OCI-LY3 (cell line): ENCODE results near the gene ZNG1A.
"Not testable (repeated sequence)": the region's sequence is repeated elsewhere in the genome, so short reads cannot be mapped to it uniquely, and the experiment has no call there.

ENCODE experiments used
- H2AFZ ChIP-seq: fragments of 200-600, 300-600 bp; shearing (Covaris generic); 2 replicates; pipeline ENCODE4 v1.6.0; 2014; ENCODE audit warnings: antibody characterized with exemption, low read depth, low read length
- H3K27ac ChIP-seq: fragments of 200-600, 300-600 bp; sonication (generic); 2 replicates; pipeline ENCODE4 v1.5.1; 2014; ENCODE audit warnings: mild to moderate bottlenecking, low read length, moderate library complexity, mixed read lengths
- H3K27me3 ChIP-seq: fragments of 200-600, 300-600 bp; sonication (generic); 2 replicates; pipeline ENCODE4 v1.6.1; 2014; ENCODE audit warnings: low read depth, low read length, mixed read lengths
- H3K36me3 ChIP-seq: fragments of 200-600, 300-600 bp; sonication (generic); replicated peaks from 2 replicates; pipeline ENCODE3; 2014; ENCODE audit warnings: low read depth, low read length, mixed read lengths
- H3K4me1 ChIP-seq: fragments of 300-600, 200-600 bp; sonication (generic); 2 replicates; pipeline ENCODE4 v1.6.1; 2014; ENCODE audit warnings: low read length, mixed read lengths
- H3K4me2 ChIP-seq: fragments of 200-600, 300-600 bp; sonication (generic); 2 replicates; pipeline ENCODE4 v1.6.1; 2014; ENCODE audit warnings: low read length, mixed read lengths
- H3K4me3 ChIP-seq: fragments of 300-600, 200-600 bp; sonication (generic); 2 replicates; pipeline ENCODE4 v1.5.1; 2014; ENCODE audit warnings: antibody characterized with exemption, mild to moderate bottlenecking, low read length, moderate library complexity
- H3K79me2 ChIP-seq: fragments of 300-600, 200-600 bp; shearing (Covaris generic); 2 replicates; pipeline ENCODE4 v1.6.1; 2014; ENCODE audit warnings: mild to moderate bottlenecking, low read length, mixed read lengths
- H3K9ac ChIP-seq: fragments of 300-600, 200-600 bp; shearing (Covaris generic); 2 replicates; pipeline ENCODE4 v1.6.0; 2014; ENCODE audit warnings: mild to moderate bottlenecking, low read length, moderate library complexity
- H3K9me3 ChIP-seq: fragments of 200-600, 300-600 bp; shearing (Covaris generic); 2 replicates; pipeline ENCODE4 v1.6.1; 2014; ENCODE audit warnings: low read length, mixed read lengths; ENCODE audit not compliant: insufficient read depth
- H4K20me1 ChIP-seq: fragments of 200-600, 300-600 bp; sonication (generic); 2 replicates; pipeline ENCODE4 v1.6.1; 2016; ENCODE audit warnings: low read length, mixed read lengths; ENCODE audit not compliant: insufficient read depth
- EZH2phosphoT487 ChIP-seq: fragments of 200-600 bp; shearing (Covaris generic); IDR thresholded peaks from 2 replicates; pipeline ENCODE4 v1.6.1; 2018; ENCODE audit warnings: antibody characterized with exemption, mixed run types, low read depth
- TF ChIP-seq, protein P1 (sequence below): fragments of 200-600, 300-600 bp; sonication (generic); IDR thresholded peaks from 2 replicates; pipeline ENCODE4 v1.5.1; 2014; ENCODE audit warnings: antibody characterized with exemption, low read length, low read depth

ZNG1A gene

DNA sequence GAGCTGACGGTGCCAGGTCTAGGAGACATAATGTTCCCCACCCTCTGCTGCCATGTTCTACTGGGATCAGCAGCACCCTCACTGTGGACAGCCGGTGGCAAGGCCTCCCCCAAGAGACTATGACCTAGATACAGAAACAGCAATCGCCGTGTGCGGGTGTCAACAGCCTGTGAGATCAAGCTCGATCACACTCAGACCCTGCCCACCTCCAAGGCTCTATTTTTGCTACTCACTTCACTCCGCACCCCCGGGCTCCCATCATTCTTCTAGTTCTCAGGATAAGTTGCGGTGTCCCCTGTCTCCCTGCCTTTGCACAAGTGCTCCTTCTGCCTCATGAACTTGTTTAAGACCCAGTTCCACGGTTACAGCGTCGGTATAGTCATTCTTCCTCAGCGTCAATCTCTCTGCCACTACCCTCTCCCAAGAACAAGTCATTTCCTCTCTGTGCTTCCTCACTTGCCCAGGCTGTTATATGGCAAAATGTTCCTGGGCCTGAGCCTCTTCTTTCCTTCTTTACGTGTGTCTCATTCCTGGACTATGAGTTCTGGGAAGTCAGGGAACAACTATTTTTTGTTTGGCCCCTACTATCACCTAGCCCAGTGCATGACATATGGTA, 30.4 kb upstream of the ZNG1A start:
- no peak overlapping the region for H3K4me3 ChIP-seq
- no peak overlapping the region for H3K9ac ChIP-seq
- no peak overlapping the region for H3K4me2 ChIP-seq
- no peaks in the 10 kb centered on the region for H3K27me3 ChIP-seq
- H4K20me1 ChIP-seq: no peaks in the 10 kb centered on the region
- H3K9me3 ChIP-seq: no peaks in the 10 kb centered on the region
- no peak overlapping the region for H2AFZ ChIP-seq
- no peaks in the 10 kb centered on the region for H3K36me3 ChIP-seq
- no peak for TF ChIP-seq EZH2phosphoT487
- TF ChIP-seq, protein P1, sequence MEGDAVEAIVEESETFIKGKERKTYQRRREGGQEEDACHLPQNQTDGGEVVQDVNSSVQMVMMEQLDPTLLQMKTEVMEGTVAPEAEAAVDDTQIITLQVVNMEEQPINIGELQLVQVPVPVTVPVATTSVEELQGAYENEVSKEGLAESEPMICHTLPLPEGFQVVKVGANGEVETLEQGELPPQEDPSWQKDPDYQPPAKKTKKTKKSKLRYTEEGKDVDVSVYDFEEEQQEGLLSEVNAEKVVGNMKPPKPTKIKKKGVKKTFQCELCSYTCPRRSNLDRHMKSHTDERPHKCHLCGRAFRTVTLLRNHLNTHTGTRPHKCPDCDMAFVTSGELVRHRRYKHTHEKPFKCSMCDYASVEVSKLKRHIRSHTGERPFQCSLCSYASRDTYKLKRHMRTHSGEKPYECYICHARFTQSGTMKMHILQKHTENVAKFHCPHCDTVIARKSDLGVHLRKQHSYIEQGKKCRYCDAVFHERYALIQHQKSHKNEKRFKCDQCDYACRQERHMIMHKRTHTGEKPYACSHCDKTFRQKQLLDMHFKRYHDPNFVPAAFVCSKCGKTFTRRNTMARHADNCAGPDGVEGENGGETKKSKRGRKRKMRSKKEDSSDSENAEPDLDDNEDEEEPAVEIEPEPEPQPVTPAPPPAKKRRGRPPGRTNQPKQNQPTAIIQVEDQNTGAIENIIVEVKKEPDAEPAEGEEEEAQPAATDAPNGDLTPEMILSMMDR: no peak
- no peaks in the 10 kb centered on the region for H3K79me2 ChIP-seq
- H3K4me1 ChIP-seq: peaks cover 14% of the 10 kb centered on the region
- H3K27ac ChIP-seq: no peak overlapping the region

DNA sequence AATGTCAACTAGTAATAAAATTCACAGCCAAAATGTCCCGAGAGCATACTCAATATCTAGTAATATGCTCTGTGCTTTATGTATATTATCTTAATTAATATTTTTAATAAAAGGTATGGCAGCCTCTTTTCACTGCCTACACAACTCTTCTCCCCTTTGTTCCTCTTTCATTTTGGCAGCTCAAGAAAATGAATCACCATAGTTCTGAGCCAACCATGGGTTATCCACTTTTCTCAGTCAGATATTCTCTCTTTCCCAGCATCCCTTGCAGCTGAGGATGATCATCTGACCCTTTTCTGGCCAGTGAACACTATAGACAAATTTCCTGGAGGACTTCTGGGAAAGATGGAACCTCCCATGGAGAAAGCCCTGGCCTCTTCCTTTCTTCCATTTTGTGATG, 27.6 kb upstream of the ZNG1A start:
- peak overlapping the region; percentile 56; the same call in 1 of the 2 replicates for H2AFZ ChIP-seq
- TF ChIP-seq, protein P1: no peak
- TF ChIP-seq EZH2phosphoT487: no peak
- H3K79me2 ChIP-seq: no peaks in the 10 kb centered on the region

DNA sequence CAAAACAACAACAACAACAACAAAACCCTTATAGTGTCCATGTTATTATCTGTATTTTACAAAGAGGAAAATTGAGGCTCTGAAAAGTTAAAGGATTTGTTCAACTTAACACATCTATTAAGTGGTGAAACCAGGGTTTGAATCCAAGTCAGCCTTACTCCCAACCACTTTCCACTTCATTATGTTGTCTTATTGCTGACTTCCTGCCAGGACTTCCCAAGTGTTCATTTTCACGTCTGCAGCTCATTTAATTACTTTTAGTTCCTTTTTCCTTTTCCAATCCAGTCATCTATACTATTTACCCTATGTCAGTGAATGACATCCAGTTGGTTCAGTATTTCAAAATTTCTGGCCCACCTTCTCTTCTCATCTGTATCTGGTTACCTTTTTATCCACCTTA, 20.7 kb upstream of the ZNG1A start:
- H3K4me2 ChIP-seq, H4K20me1 ChIP-seq, H3K4me1 ChIP-seq, H3K27ac ChIP-seq, H3K79me2 ChIP-seq, H3K9me3 ChIP-seq, H3K36me3 ChIP-seq, H3K27me3 ChIP-seq, H3K9ac ChIP-seq, H3K4me3 ChIP-seq, H2AFZ ChIP-seq: not testable (repeated sequence)

More for the DNA sequence above, 27.6 kb upstream of the ZNG1A start:
- Histone ChIP-seq H4K20me1 (no peaks in the 10 kb centered on the region), H3K9me3 (no peaks in the 10 kb centered on the region), H3K36me3 (no peaks in the 10 kb centered on the region), H3K27me3 (no peaks in the 10 kb centered on the region), H3K27ac (no peak overlapping the region), H3K9ac (no peak overlapping the region), H3K4me1 (no peaks in the 10 kb centered on the region), H3K4me2 (no peak overlapping the region), H3K4me3 (no peak overlapping the region)

DNA sequence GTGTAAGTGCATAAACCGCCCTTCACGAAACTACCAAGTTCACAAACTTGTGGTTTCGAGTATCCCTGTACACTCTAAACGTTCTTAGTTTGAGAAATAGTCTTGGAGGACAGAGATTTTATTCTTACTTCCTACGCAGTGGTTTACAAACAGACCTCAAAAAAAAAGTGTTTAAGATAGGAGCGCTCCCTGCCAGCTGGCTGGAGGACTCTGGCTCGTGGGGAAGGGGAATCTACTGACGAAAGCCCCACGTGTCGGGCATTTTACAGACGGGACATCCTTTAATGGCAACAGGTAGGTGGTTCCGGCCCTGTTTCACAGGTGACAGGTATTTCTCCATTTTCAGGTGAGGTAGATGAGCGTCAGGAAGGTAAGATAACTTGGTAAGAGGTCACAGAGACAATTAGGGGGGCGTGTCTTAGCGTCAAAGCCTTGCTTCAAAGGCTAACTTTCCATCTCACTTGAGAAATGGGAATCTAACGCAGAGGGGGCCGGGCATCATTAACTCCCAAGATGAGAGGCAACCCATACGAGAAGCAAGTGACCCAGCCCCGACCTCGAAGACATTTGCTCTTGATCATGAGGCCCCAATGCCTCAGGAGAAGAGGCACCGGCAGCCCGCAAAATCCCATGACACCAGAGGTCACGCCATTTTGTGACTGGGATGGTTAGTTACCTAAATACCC, 573 bp downstream of the ZNG1A start:
- H3K9ac ChIP-seq, H3K79me2 ChIP-seq, H3K27me3 ChIP-seq, H3K9me3 ChIP-seq, H3K4me1 ChIP-seq, H2AFZ ChIP-seq, H4K20me1 ChIP-seq, H3K36me3 ChIP-seq, H3K27ac ChIP-seq: not testable (repeated sequence)
- Histone ChIP-seq H3K4me2 (peak overlapping the region; percentile 56), H3K4me3 (peak overlapping the region; percentile 68)

DNA sequence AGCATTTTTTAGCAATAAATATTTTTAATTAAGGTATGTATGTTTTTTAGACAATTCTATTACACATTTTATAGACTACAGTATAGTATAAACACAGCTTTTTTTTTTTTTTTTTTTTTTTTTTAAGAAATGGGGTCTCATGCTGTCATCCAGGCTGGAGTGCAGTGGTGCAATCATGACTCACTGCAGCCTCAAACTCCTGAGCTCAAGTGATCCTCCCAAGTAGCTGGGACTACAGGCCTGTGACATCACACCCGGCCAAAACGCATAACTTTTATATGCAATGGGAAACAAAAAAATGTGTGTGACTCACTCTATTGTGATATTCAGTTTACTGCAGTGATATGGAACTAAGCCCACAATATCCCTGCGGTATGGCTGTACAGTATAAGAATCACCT, 9.1 kb downstream of the ZNG1A start:
- H3K9ac ChIP-seq, H3K4me2 ChIP-seq, H3K27me3 ChIP-seq, H4K20me1 ChIP-seq, H3K4me1 ChIP-seq, H2AFZ ChIP-seq, H3K9me3 ChIP-seq, H3K27ac ChIP-seq, H3K36me3 ChIP-seq, H3K79me2 ChIP-seq, H3K4me3 ChIP-seq: not testable (repeated sequence)

DNA sequence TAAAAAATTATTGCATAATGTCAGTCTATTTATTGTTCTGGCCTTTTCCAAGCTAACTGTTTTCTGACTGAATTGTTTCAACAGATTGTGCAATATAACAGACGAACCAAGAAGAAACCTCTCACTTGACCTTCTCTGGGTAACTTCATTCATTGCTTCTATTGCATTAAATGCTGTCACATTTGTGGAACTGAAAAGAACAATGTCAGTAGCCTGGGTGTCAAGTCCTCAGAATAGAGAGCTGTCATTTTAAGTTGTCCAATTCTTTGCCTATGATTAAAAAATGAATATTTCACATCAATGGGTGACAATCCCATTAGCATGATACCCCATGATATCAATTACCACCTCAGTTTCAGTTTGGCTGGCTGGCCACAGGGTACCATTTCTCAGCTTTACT, 19.0 kb downstream of the ZNG1A start:
- not testable (repeated sequence) for H3K4me1 ChIP-seq, H3K9me3 ChIP-seq, H3K36me3 ChIP-seq, H3K9ac ChIP-seq, H3K4me3 ChIP-seq, H4K20me1 ChIP-seq, H3K4me2 ChIP-seq, H2AFZ ChIP-seq, H3K79me2 ChIP-seq, H3K27ac ChIP-seq, H3K27me3 ChIP-seq

DNA sequence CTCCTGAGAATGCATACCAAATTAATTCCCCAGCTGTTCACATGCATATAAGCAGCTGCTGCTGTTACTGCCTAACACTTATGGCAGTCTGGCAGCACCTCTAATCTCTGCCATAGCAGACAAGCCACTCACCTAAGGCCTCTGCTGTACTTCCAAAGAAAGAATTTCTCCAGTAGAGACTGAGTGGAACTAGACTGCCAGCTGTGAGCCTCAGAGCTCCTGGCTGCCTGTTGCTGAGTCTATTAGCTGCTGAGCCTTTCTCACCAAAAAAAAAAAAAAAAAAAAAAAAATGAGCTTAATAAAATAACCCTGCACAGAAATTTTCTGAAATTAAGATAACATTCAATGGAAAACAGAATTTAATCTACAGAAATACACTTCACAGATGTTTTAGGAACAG, 27.7 kb downstream of the ZNG1A start:
- H3K4me3 ChIP-seq: not testable (repeated sequence)

DNA sequence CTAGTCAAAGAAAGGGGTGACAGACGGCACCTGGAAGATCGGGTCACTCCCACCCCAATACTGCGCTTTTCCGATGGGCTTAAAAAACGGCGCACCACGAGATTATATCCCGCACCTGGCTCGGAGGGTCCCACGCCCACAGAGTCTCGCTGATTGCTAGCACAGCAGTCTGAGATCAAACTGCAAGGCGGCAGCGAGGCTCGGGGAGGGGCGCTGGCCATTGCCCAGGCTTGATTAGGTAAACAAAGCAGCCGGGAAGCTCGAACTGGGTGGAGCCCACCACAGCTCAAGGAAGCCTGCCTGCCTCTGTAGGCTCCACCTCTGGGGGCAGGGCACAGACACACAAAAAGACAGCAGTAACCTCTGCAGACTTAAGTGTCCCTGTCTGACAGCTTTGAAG, 39.0 kb downstream of the ZNG1A start:
- H3K9me3 ChIP-seq, H3K4me2 ChIP-seq, H3K36me3 ChIP-seq, H3K4me3 ChIP-seq, H3K4me1 ChIP-seq, H2AFZ ChIP-seq, H4K20me1 ChIP-seq, H3K79me2 ChIP-seq, H3K27me3 ChIP-seq, H3K9ac ChIP-seq, H3K27ac ChIP-seq: not testable (repeated sequence)

More for the DNA sequence above, 27.7 kb downstream of the ZNG1A start:
- not testable (repeated sequence) for H3K36me3 ChIP-seq, H3K4me2 ChIP-seq, H3K9me3 ChIP-seq, H3K27ac ChIP-seq, H3K27me3 ChIP-seq, H3K79me2 ChIP-seq, H3K9ac ChIP-seq, H3K4me1 ChIP-seq, H2AFZ ChIP-seq, H4K20me1 ChIP-seq
